IPS-NIHi11 (cell line): ENCODE results near the gene SBK1.

Experiments
- DNase-seq: peaks from one replicate; pipeline ENCODE4 v3.0.0; 2012; ENCODE audit warnings: mixed read lengths, low spot score

Gene SBK1

GRCh38 chr16:28282045-28282444, 10.3 kb upstream of the SBK1 start:
- DNase-seq: no peak

- DNase-seq: no peak
Measured at GRCh38 chr16:28283173-28283572, 9.2 kb upstream of the SBK1 start.

- DNase-seq: no peak
Measured at GRCh38 chr16:28283798-28284577, 8.3 kb upstream of the SBK1 start.

GRCh38 chr16:28285649-28286048, 6.7 kb upstream of the SBK1 start:
- no peak for DNase-seq

- no peak for DNase-seq
Measured at GRCh38 chr16:28288114-28288513, 4.2 kb upstream of the SBK1 start.

- DNase-seq: no peak
Measured at GRCh38 chr16:28289048-28289447, 3.3 kb upstream of the SBK1 start.

- DNase-seq: no peak
Measured at GRCh38 chr16:28289939-28290858, 2.1 kb upstream of the SBK1 start.

GRCh38 chr16:28290859-28291254, 1.5 kb upstream of the SBK1 start:
- no peak for DNase-seq

- peak; percentile 83 for DNase-seq
Measured at GRCh38 chr16:28292731-28293600, 641 bp downstream of the SBK1 start.

GRCh38 chr16:28293601-28293960, 1.3 kb downstream of the SBK1 start:
- DNase-seq: no peak

- DNase-seq: no peak
Measured at GRCh38 chr16:28294201-28294600, 1.9 kb downstream of the SBK1 start.

GRCh38 chr16:28295276-28295675, 3.0 kb downstream of the SBK1 start:
- no peak for DNase-seq

GRCh38 chr16:28297308-28297707, 5.0 kb downstream of the SBK1 start:
- DNase-seq: no peak

GRCh38 chr16:28297784-28298510, 5.6 kb downstream of the SBK1 start:
- DNase-seq: no peak

GRCh38 chr16:28298511-28298878, 6.2 kb downstream of the SBK1 start:
- DNase-seq: peak; percentile 54

GRCh38 chr16:28300327-28300726, 8.0 kb downstream of the SBK1 start:
- DNase-seq: no peak

- DNase-seq: no peak
Measured at GRCh38 chr16:28301154-28301553, 8.8 kb downstream of the SBK1 start.

GRCh38 chr16:28301620-28302019, 9.3 kb downstream of the SBK1 start:
- no peak for DNase-seq

- no peak for DNase-seq
Measured at GRCh38 chr16:28303132-28303531, 10.8 kb downstream of the SBK1 start.

- peak; percentile 81 for DNase-seq
Measured at GRCh38 chr16:28304214-28304613, 11.9 kb downstream of the SBK1 start.

GRCh38 chr16:28307936-28308335, 15.6 kb downstream of the SBK1 start:
- no peak for DNase-seq
